Lower lobe of right lung (tissue), 2 donors: Measurements from ENCODE around the gene HMX1. TPM values are rescaled to one million over a fixed set of nuclear protein-coding genes. Genes with fewer than 3 reads are reported as not detected.

Experiments used
- ATAC-seq, 2 donors: fragments of 200-7000 bp; cut with Tn5 transposase; one replicate each; pipeline ENCODE4 v1.9.1; 2020 to 2022; ENCODE audit warnings: mild to moderate bottlenecking in 2 of 2, moderate library complexity in 2 of 2
- DNase-seq: peaks from one replicate; pipeline ENCODE4 v3.0.0-alpha.2; 2020
- H3K27ac ChIP-seq: fragments of 200-600 bp; one replicate; pipeline ENCODE4 v1.8.0; 2022
- H3K27me3 ChIP-seq: fragments of 200-600 bp; one replicate; pipeline ENCODE4 v1.8.0; 2022; ENCODE audit warnings: low read depth
- H3K36me3 ChIP-seq: fragments of 200-600 bp; one replicate; pipeline ENCODE4 v1.8.0; 2022; ENCODE audit warnings: mild to moderate bottlenecking
- H3K4me1 ChIP-seq: fragments of 200-600 bp; one replicate; pipeline ENCODE4 v1.8.0; 2022
- H3K4me3 ChIP-seq: fragments of 200-600 bp; one replicate; pipeline ENCODE4 v1.8.0; 2022; ENCODE audit warnings: mild to moderate bottlenecking
- H3K9me3 ChIP-seq: fragments of 200-600 bp; one replicate; pipeline ENCODE4 v1.8.0; 2022
- CTCF ChIP-seq: fragments of 200-600 bp; IDR thresholded peaks from one replicate; pipeline ENCODE4 v1.8.0; 2022; ENCODE audit warnings: antibody characterized with exemption, mild to moderate bottlenecking
- intact Hi-C: fragments of 100-400 bp; cut with DNase I; formaldehyde crosslinking; loops from one replicate; pipeline ENCODE4 v1.11.0; 2022
- long read RNA-seq: library from polyadenylated mRNA; unstranded; transcript quantifications from one replicate; pipeline ENCODE4 v2.0.0, GENCODE V29; 2021
- total RNA-seq: library from RNA; stranded (reverse); fragmentation: NEBNext Ultra II Directional; extraction: Animal tissue kit (Norgen Biotek cat#: 25700); gene quantifications from one replicate; pipeline ENCODE4 v1.2.1, GENCODE V29; 2021
- donor health status: DM: no; HTN: yes; CAD: no; lungs with severe emphysema.

HMX1 gene
- total RNA-seq: not detected
- long read RNA-seq: 0 reads

GRCh38 chr4:8871417-8872401 lies at the start of gene HMX1:
HMX1 (minus strand) TSS chr4:8871839; CDS start chr4:8871614, 225 bp downstream.
- DNase-seq (no peak), ATAC-seq (no peak)
- no peak for TF ChIP-seq CTCF
- H3K27me3 ChIP-seq: peaks cover 89% of the 10 kb centered on the region
- no peak within 1 kb of the TSS for H3K4me3 ChIP-seq
- H3K9me3 ChIP-seq: no peaks in the 10 kb centered on the region
- no peaks in the 10 kb centered on the region for H3K36me3 ChIP-seq
- H3K27ac ChIP-seq: no peak within 1 kb of the TSS
- intact Hi-C loops: no loop called here
- H3K4me1 ChIP-seq: peaks cover 8% of the 10 kb centered on the region

DNA sequence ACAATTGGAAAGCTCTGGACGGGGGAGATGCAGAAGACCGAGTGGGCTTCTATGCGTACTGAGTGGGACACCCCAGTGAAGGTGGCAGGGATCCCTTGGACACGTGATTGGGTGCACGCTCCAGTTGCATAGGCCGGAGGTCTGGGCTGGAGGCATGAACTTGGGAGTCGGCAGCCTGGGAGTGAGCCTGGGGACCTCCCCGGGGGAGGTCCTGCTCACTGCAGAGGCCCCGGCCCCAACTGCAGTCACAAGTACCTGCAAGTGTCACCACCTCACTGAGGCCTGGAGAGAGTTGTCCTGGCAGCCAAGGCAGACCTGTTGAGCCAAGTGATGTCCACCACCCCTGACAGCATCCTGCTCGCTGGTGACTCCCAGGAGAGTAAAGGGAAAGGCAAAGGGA lies 49.3 kb upstream of the HMX1 start:
- TF ChIP-seq CTCF: no peak
- Histone ChIP-seq H3K9me3 (peaks cover 3% of the 10 kb centered on the region), H3K27me3 (peaks cover 9% of the 10 kb centered on the region), H3K36me3 (no peaks in the 10 kb centered on the region), H3K4me3 (no peak overlapping the region), H3K27ac (no peak overlapping the region), H3K4me1 (no peaks in the 10 kb centered on the region)
- no peak for DNase-seq
- ATAC-seq: no peak
- intact Hi-C loops: no loop called here

GRCh38 chr4:8920289-8920965 lies 48.8 kb upstream of the HMX1 start:
- no peak overlapping the region for H3K4me3 ChIP-seq
- H3K27ac ChIP-seq: no peak overlapping the region

GRCh38 chr4:8919651-8920288 lies 48.1 kb upstream of the HMX1 start:
- Histone ChIP-seq H3K4me1 (no peaks in the 10 kb centered on the region), H3K27me3 (peaks cover 12% of the 10 kb centered on the region), H3K9me3 (peaks cover 3% of the 10 kb centered on the region), H3K4me3 (no peak overlapping the region), H3K27ac (no peak overlapping the region), H3K36me3 (no peaks in the 10 kb centered on the region)
- intact Hi-C loops: no loop called here
- TF ChIP-seq CTCF: no peak
- DNase-seq (no peak), ATAC-seq (no peak)

More at GRCh38 chr4:8920289-8920965, 48.8 kb upstream of the HMX1 start:
- Histone ChIP-seq H3K9me3 (peaks cover 3% of the 10 kb centered on the region), H3K27me3 (peaks cover 12% of the 10 kb centered on the region), H3K36me3 (no peaks in the 10 kb centered on the region), H3K4me1 (no peaks in the 10 kb centered on the region)
- DNase-seq (no peak), ATAC-seq (no peak)
- intact Hi-C loops: no loop called here
- TF ChIP-seq CTCF: no peak
